ENCODE measurements around the gene ULK4.

The ULK4 gene

DNA sequence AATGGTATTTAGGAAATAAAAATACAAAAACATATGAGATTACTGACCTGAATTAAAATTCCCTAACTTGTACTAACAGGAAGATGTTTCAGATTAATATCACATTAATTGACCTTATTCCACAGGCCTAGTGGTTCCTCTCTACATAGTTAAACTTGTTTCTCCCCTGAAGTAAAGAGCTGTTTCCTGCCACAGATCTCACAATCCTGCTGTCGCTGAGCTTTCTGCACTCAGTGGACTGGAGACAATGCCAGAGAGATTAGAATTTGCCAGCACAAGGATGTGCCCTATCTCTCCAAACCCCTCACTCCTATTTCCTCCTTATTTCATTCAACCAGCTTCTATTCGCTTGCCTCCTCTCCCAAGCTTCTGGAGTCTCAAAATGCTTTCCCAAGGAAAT is 632.0 kb downstream of the ULK4 start:
- H3K4me3 ChIP-seq (ENCODE audit: low read depth, low read length), result no peak overlapping the region
- TF ChIP-seq, protein P1, sequence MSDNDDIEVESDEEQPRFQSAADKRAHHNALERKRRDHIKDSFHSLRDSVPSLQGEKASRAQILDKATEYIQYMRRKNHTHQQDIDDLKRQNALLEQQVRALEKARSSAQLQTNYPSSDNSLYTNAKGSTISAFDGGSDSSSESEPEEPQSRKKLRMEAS (IDR thresholded peaks at IDR 0.05; ENCODE audit: low read depth, low read length), result no peak
- TF ChIP-seq POLR2A (IDR thresholded peaks at IDR 0.05; ENCODE audit: extremely low read depth, insufficient read length), result no peak
- TF ChIP-seq, protein P2, sequence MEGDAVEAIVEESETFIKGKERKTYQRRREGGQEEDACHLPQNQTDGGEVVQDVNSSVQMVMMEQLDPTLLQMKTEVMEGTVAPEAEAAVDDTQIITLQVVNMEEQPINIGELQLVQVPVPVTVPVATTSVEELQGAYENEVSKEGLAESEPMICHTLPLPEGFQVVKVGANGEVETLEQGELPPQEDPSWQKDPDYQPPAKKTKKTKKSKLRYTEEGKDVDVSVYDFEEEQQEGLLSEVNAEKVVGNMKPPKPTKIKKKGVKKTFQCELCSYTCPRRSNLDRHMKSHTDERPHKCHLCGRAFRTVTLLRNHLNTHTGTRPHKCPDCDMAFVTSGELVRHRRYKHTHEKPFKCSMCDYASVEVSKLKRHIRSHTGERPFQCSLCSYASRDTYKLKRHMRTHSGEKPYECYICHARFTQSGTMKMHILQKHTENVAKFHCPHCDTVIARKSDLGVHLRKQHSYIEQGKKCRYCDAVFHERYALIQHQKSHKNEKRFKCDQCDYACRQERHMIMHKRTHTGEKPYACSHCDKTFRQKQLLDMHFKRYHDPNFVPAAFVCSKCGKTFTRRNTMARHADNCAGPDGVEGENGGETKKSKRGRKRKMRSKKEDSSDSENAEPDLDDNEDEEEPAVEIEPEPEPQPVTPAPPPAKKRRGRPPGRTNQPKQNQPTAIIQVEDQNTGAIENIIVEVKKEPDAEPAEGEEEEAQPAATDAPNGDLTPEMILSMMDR (IDR thresholded peaks at IDR 0.05; ENCODE audit: low read depth, low read length), result no peak
- no peak for TF ChIP-seq MYC (IDR thresholded peaks at IDR 0.05; ENCODE audit: low read depth, low read length)
- DNase-seq (ENCODE audit: low read depth), result no peak

GRCh38 chr3:41328926-41329325 is 633.0 kb downstream of the ULK4 start:
- no peak overlapping the region for H3K4me3 ChIP-seq (ENCODE audit: low read depth, low read length)
- TF ChIP-seq, protein P1 (IDR thresholded peaks at IDR 0.05; ENCODE audit: low read depth, low read length), result no peak
- TF ChIP-seq, protein P2 (IDR thresholded peaks at IDR 0.05; ENCODE audit: low read depth, low read length), result no peak
- no peak for TF ChIP-seq POLR2A (IDR thresholded peaks at IDR 0.05; ENCODE audit: extremely low read depth, insufficient read length)
- no peak for TF ChIP-seq MYC (IDR thresholded peaks at IDR 0.05; ENCODE audit: low read depth, low read length)
- DNase-seq (ENCODE audit: low read depth), result no peak

DNA sequence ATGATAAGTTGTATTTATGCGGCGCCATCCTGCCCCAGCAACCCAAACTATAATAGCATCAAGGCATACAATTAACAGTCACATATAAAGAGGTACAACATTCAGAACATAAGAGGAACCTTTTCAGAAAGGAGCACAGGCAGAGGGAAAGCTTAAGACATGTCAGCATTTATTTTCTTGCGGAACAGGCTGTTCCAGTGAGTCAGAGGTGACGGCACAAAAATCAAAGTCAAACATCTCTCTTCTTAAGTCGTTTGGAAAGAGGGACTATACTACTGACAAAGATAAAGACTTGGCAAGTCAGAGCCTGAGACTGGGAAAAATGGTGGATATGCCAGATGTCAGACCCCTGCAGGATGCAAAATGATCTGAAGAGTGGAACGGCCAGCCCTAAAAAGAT is 634.2 kb downstream of the ULK4 start:
- H3K4me3 ChIP-seq (ENCODE audit: low read depth, low read length), result no peak overlapping the region
- DNase-seq (ENCODE audit: low read depth), result no peak
- no peak for TF ChIP-seq MYC (IDR thresholded peaks at IDR 0.05; ENCODE audit: low read depth, low read length)
- TF ChIP-seq POLR2A (IDR thresholded peaks at IDR 0.05; ENCODE audit: extremely low read depth, insufficient read length), result no peak
- TF ChIP-seq, protein P2 (IDR thresholded peaks at IDR 0.05; ENCODE audit: low read depth, low read length), result no peak
- TF ChIP-seq, protein P1 (IDR thresholded peaks at IDR 0.05; ENCODE audit: low read depth, low read length), result no peak

GRCh38 chr3:41324156-41324475 is 637.8 kb downstream of the ULK4 start:
- no peak for DNase-seq (ENCODE audit: low read depth)
- no peak overlapping the region for H3K4me3 ChIP-seq (ENCODE audit: low read depth, low read length)
- TF ChIP-seq, protein P1 (IDR thresholded peaks at IDR 0.05; ENCODE audit: low read depth, low read length), result no peak
- TF ChIP-seq, protein P2 (IDR thresholded peaks at IDR 0.05; ENCODE audit: low read depth, low read length), result no peak
- TF ChIP-seq POLR2A (IDR thresholded peaks at IDR 0.05; ENCODE audit: extremely low read depth, insufficient read length), result no peak
- no peak for TF ChIP-seq MYC (IDR thresholded peaks at IDR 0.05; ENCODE audit: low read depth, low read length)

- H3K4me3 ChIP-seq (ENCODE audit: low read depth, low read length), result no peak overlapping the region
- no peak for DNase-seq (ENCODE audit: low read depth)
- TF ChIP-seq, protein P2 (IDR thresholded peaks at IDR 0.05; ENCODE audit: low read depth, low read length), result no peak
- no peak for TF ChIP-seq MYC (IDR thresholded peaks at IDR 0.05; ENCODE audit: low read depth, low read length)
- TF ChIP-seq, protein P1 (IDR thresholded peaks at IDR 0.05; ENCODE audit: low read depth, low read length), result no peak
- no peak for TF ChIP-seq POLR2A (IDR thresholded peaks at IDR 0.05; ENCODE audit: extremely low read depth, insufficient read length)
Measured at GRCh38 chr3:41323467-41324155, 638.3 kb downstream of the ULK4 start.

Measured in NB4 (cell line).